Fibroblast of villous mesenchyme (primary cell): ENCODE measurements around the gene SEMA3C. TPM values are rescaled to one million over a fixed set of nuclear protein-coding genes. Genes with fewer than 3 reads are reported as not detected.

ENCODE experiments used
- DNase-seq: peaks from one replicate; pipeline ENCODE4 v3.0.0-alpha.2; 2010; ENCODE audit warnings: low read depth
- H3K4me3 ChIP-seq: 2 replicates; pipeline ENCODE4 v1.5.1; 2011; ENCODE audit warnings: low read depth, mild to moderate bottlenecking, low read length
- CTCF ChIP-seq: IDR thresholded peaks from 2 replicates; pipeline ENCODE4 v1.5.1; 2012; ENCODE audit warnings: low read depth, mild to moderate bottlenecking, low read length; ENCODE audit not compliant: insufficient read depth
- total RNA-seq: library from RNA; depleted of rRNA; stranded (reverse); fragments of >200 nt; gene quantifications from 2 replicates; pipeline ENCODE4 v1.2.3, GENCODE V29; 2012

SEMA3C gene
- total RNA-seq, 1 donor: 136 TPM

GRCh38 chr7:80740778-80741545 is 177.9 kb downstream of the SEMA3C start:
- DNase-seq: peak; percentile 41
- no peak overlapping the region for H3K4me3 ChIP-seq
- TF ChIP-seq CTCF: no peak

- DNase-seq: no peak
- no peak overlapping the region for H3K4me3 ChIP-seq
- no peak for TF ChIP-seq CTCF
These were observed 182.3 kb downstream of the SEMA3C start for GRCh38 chr7:80736371-80737125.

- no peak overlapping the region for H3K4me3 ChIP-seq
- no peak for TF ChIP-seq CTCF
- no peak for DNase-seq
These were observed 183.5 kb downstream of the SEMA3C start for GRCh38 chr7:80735330-80735729.

GRCh38 chr7:80734011-80734410 is 184.8 kb downstream of the SEMA3C start:
- TF ChIP-seq CTCF: no peak
- DNase-seq: no peak
- no peak overlapping the region for H3K4me3 ChIP-seq

- DNase-seq: no peak
- H3K4me3 ChIP-seq: no peak overlapping the region
- no peak for TF ChIP-seq CTCF
These were observed 185.4 kb downstream of the SEMA3C start for GRCh38 chr7:80733333-80733915.

- TF ChIP-seq CTCF: peak; percentile 36
- H3K4me3 ChIP-seq: no peak overlapping the region
- no peak for DNase-seq
These were observed 186.2 kb downstream of the SEMA3C start for GRCh38 chr7:80732630-80733029.
